NCI-H446 treated with DMSO at 0.1 percent for 48 hours (cell line): ENCODE results near the gene APBA3.

ENCODE experiments used
- DNase-seq: peaks from one replicate; lab custom pipeline; 2025; lab: John Stamatoyannopoulos, UW

The APBA3 gene

DNA sequence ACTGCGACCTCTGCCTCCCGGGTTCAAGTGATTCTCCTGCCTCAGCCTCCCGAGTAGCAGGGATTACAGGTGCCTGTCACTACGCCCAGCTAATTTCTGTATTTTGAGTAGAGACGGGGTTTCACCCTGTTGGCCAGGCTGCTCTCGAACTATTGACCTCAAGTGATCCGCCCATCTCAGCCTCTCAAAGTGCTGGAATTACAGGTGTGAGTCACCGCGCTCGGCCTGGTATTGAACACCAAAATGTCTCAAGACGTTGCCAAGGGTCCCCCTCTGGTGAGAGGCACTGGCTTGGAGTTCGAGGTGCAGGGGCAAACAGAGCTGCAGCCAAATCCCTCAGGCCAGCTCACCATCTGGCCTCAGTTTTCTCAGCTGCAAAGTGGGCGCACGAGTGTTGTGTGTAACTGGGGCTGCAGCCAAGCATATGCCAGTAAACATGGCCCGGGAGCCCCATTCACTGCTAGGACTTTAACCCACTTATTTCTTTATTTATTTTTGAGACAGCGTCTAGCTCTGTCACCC lies 45.3 kb downstream of the APBA3 start:
- DNase-seq = no peak

- no peak for DNase-seq
Measured at GRCh38 chr19:3712663-3713611, 48.6 kb downstream of the APBA3 start.

- DNase-seq = no peak
Measured at GRCh38 chr19:3710265-3710812, 51.2 kb downstream of the APBA3 start.

DNA sequence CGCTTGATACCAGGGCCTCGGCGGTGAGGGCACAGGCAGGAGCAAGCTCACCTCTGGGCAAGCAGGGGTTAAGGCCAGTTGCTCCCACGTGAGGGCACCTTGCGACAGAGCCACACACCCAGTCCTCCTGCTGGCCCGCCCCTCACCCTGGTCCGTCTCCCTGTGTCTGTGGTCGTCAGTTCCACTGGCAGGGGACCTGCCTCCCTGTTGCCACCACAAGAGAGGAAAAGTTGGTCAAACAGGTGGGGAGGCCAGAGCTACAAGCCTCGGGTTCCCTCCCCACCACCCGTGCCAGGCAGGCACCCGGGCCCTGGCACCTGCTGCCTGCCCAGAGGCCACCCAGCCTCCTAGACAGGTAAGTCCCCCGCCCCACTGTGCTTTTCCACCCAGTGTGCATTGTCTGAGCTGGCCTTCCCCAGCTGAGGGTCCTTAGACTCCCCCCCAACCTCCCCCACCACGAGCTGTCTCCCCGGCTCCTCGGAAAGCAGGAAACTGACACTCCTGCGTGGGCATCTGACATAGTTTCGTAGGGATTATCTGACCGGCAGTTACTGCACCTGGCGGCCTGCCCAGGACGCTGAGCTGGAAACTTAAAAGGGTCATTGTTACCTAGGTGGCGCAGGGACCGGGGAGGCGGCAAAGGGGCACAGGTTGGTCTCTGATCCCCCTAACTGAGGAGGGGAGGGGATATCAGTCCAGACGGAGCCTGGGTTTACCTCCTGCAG lies 53.1 kb downstream of the APBA3 start, which contains the start of gene TJP3:
Gene TJP3 (plus strand): TSS at position 178 of the 725 bp plus-strand sequence. CDS start 20,049 bp downstream, outside the sequence.
- DNase-seq = no peak

- no peak for DNase-seq
Measured at GRCh38 chr19:3707868-3708206, 53.7 kb downstream of the APBA3 start.

- DNase-seq = no peak
Measured at GRCh38 chr19:3701200-3701599, 60.3 kb downstream of the APBA3 start.
